ENCODE results near the gene BEND7.

The BEND7 gene

GRCh38 chr10:13490503-13490902, 38.3 kb downstream of the BEND7 start:
- H2AFZ ChIP-seq (ENCODE audit: low read depth): no peak overlapping the region
- H3K4me2 ChIP-seq: no peak overlapping the region
- no peak for TF ChIP-seq CTCF (conservative IDR thresholded peaks at IDR 0.05; ENCODE audit: low read depth, low read length)
- H3K27ac ChIP-seq: no peak overlapping the region
- H3K4me1 ChIP-seq (ENCODE audit: low read depth, poor library complexity, severe bottlenecking): no peaks in the 10 kb centered on the region
- H3K79me2 ChIP-seq (ENCODE audit: insufficient read depth, low read depth): no peaks in the 10 kb centered on the region
- H4K20me1 ChIP-seq (ENCODE audit: insufficient read depth): no peaks in the 10 kb centered on the region
- no peaks in the 10 kb centered on the region for H3K27me3 ChIP-seq (ENCODE audit: insufficient read depth, low read depth)
- H3K4me3 ChIP-seq (IDR thresholded peaks at IDR 0.05; ENCODE audit: insufficient read depth, low read depth, low read length): no peak overlapping the region
- no peak overlapping the region for H3K9ac ChIP-seq
- H3K36me3 ChIP-seq (ENCODE audit: insufficient read depth): no peaks in the 10 kb centered on the region

- no peak overlapping the region for H2AFZ ChIP-seq (ENCODE audit: low read depth)
These were observed 39.7 kb downstream of the BEND7 start for GRCh38 chr10:13489035-13489599.

GRCh38 chr10:13485623-13486022, 43.2 kb downstream of the BEND7 start:
- H3K4me3 ChIP-seq (IDR thresholded peaks at IDR 0.05; ENCODE audit: insufficient read depth, low read depth, low read length): no peak overlapping the region
- H4K20me1 ChIP-seq (ENCODE audit: insufficient read depth): no peaks in the 10 kb centered on the region
- no peaks in the 10 kb centered on the region for H3K36me3 ChIP-seq (ENCODE audit: insufficient read depth)
- H3K79me2 ChIP-seq (ENCODE audit: insufficient read depth, low read depth): no peaks in the 10 kb centered on the region
- no peak overlapping the region for H3K27ac ChIP-seq
- TF ChIP-seq CTCF (conservative IDR thresholded peaks at IDR 0.05; ENCODE audit: low read depth, low read length): no peak
- no peak overlapping the region for H3K9ac ChIP-seq
- no peaks in the 10 kb centered on the region for H3K4me1 ChIP-seq (ENCODE audit: low read depth, poor library complexity, severe bottlenecking)
- no peak overlapping the region for H3K4me2 ChIP-seq
- H2AFZ ChIP-seq (ENCODE audit: low read depth): no peak overlapping the region
- no peaks in the 10 kb centered on the region for H3K27me3 ChIP-seq (ENCODE audit: insufficient read depth, low read depth)

More at GRCh38 chr10:13489035-13489599, 39.7 kb downstream of the BEND7 start:
- Histone ChIP-seq H3K9ac (no peak overlapping the region), H3K36me3 (ENCODE audit: insufficient read depth) (no peaks in the 10 kb centered on the region), H3K4me1 (ENCODE audit: low read depth, poor library complexity, severe bottlenecking) (no peaks in the 10 kb centered on the region), H4K20me1 (ENCODE audit: insufficient read depth) (no peaks in the 10 kb centered on the region), H3K79me2 (ENCODE audit: insufficient read depth, low read depth) (no peaks in the 10 kb centered on the region), H3K27ac (no peak overlapping the region), H3K27me3 (ENCODE audit: insufficient read depth, low read depth) (no peaks in the 10 kb centered on the region), H3K4me2 (no peak overlapping the region), H3K4me3 (IDR thresholded peaks at IDR 0.05; ENCODE audit: insufficient read depth, low read depth, low read length) (no peak overlapping the region)
- TF ChIP-seq CTCF (conservative IDR thresholded peaks at IDR 0.05; ENCODE audit: low read depth, low read length): no peak

GRCh38 chr10:13483951-13484350, 44.9 kb downstream of the BEND7 start:
- H4K20me1 ChIP-seq (ENCODE audit: insufficient read depth): no peaks in the 10 kb centered on the region
- no peaks in the 10 kb centered on the region for H3K27me3 ChIP-seq (ENCODE audit: insufficient read depth, low read depth)
- no peak overlapping the region for H3K27ac ChIP-seq
- H3K36me3 ChIP-seq (ENCODE audit: insufficient read depth): no peaks in the 10 kb centered on the region
- no peak overlapping the region for H3K4me3 ChIP-seq (IDR thresholded peaks at IDR 0.05; ENCODE audit: insufficient read depth, low read depth, low read length)
- no peaks in the 10 kb centered on the region for H3K4me1 ChIP-seq (ENCODE audit: low read depth, poor library complexity, severe bottlenecking)
- H2AFZ ChIP-seq (ENCODE audit: low read depth): no peak overlapping the region
- H3K9ac ChIP-seq: no peak overlapping the region
- TF ChIP-seq CTCF (conservative IDR thresholded peaks at IDR 0.05; ENCODE audit: low read depth, low read length): no peak
- no peaks in the 10 kb centered on the region for H3K79me2 ChIP-seq (ENCODE audit: insufficient read depth, low read depth)
- no peak overlapping the region for H3K4me2 ChIP-seq
